HT1080 (cell line): ENCODE measurements around the gene CREB3L4. TPM values are rescaled to one million over a fixed set of nuclear protein-coding genes. Genes with fewer than 3 reads are reported as not detected.

Source experiments
- DNase-seq: peaks from one replicate; pipeline ENCODE4 v3.0.0-alpha.2; 2015; ENCODE audit warnings: low read depth
- polyA plus RNA-seq, 2 experiments: library from polyadenylated mRNA; depleted of rRNA; stranded (reverse); fragments of >200 nt; gene quantifications; 2 replicates each; pipeline ENCODE4 v1.2.3, GENCODE V29; 2015
- total RNA-seq: library from RNA; depleted of rRNA; stranded (reverse); fragments of >200 nt; shearing (Covaris generic); gene quantifications from 2 replicates; pipeline ENCODE4 v1.2.3, GENCODE V29; 2014; rRNA removed

The CREB3L4 gene
- total RNA-seq = 9.0 and 11.2 TPM in 2 replicates
- 15.8 TPM in 2 replicates for polyA plus RNA-seq (2015; cell fraction: cytosol; rRNA removed)
- 34.4 and 35.4 TPM in 2 replicates for polyA plus RNA-seq (2015; cell fraction: nucleus; rRNA removed)

DNA sequence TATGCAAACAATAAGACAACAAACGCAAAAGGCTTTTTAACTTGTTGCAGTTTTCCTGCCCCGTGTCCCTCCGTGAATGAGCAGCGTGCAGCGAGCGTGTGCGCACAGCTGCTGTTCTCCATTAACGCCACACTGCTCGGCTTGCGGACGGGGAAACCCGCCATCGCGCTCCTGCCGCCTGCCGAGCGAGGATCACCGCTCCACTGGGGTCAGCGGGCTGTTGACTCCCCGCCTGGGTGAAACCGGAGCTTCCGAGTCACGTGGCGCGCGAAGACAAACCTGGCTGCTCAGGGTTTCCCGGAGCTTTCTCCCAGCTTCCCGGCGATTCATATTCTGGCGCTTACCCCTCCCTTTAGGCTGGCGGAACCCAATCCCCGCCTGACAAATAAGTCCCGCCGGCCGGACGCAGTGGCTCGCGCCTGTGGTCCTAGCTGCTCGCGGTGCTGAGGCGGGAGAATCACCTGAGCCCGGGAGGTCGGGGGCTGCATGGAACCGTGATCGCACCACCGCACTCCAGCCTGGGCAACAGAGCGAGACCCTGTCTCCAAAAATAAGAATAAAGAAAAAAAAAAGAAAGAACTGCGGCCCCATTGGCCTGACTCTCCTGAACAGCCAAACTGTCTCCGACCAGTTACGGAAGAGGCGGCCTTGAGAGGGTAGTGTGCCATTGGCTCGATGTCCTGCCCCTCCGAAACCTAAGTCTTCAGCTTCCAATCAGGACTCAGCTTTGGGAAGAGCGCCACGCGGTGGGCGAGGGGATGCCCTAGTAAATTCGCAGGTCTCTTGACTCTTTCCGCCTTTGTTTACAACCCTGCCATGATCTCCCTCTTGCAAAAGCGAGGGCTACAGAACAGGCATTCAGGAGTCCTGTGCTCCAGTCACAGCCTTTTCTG lies at the start of gene CREB3L4:
CREB3L4 (plus strand) TSS at position 796 of the 893 bp plus-strand sequence. CDS start 624 bp downstream, outside the sequence.
- peak; percentile 96 for DNase-seq

DNA sequence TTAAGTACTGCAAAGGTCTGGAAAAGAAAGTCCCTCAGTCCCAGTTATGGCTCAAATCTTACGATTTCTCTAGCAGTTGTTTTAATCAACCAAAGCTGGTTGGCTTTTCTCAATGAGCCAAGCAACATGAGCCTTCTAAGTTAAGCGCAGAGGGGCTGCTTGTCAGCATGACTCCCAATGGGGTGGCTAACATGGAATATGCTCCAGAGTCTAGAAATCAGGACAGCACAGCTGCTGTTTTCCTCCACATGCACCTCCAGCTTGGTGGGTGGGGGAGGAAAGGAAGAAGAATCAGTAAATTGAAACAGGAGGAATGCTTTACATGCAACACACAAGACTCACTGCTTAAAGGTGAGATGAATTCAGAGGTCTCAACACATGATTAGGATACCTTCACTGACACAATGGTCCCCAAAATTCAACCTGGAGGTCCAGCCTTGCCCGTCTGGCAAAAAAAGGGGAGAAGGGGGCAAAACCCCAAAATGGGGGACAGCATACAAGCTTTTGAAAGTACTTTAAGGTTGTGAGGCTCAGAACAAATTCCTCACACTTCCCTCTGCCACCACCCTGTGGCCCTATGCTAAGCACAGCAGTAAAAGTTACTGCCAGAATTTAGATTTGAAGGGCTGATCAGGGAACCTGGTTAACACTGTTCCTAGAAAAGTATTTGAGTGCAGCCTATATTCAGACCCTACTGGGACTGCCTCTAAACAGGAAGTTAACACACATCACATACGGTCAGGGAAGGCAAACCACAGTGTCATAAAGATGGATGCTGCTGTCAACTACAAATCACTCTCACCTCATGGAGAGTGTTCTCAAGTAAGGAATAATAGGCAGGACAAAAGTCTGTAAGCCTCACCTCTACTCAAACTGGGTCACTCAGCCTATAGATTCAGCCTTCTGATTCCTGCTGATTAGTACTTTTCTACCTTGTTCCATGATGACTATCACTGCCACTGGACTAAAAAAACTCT lies 47.5 kb upstream of the CREB3L4 start:
- peak; percentile 8 for DNase-seq

DNA sequence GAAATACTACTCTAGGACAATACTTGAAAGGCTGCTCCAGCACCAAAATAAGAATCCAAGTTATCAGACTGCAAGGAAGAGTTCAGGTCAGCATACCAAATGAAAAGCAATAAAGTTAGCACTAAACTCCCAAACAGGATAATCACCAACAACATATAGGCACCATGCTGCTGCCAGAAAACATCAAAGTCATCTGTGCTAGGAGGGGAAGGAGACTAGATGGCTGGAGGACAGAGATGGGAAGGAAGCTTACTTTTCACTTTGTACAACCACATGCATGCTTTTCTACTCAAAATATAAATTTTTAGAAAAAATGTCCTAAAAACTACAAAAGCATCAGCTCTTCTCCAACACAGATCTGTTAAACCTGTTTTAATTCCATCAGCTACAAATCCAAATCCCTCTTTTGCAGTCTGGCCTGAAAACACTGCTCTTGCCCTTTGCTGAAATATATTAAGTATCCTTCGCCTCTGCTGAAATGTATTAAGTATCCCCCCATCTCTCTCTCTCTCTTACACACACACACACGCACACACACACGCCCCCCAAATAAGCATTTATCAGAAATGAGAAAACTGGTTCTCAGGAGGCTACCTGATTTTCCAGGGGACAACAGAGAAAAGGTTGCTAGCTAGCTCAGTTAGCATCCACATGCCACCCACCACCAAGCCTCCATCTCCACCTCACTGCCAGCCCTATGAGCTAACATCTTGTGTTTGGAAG lies 46.5 kb upstream of the CREB3L4 start:
- no peak for DNase-seq

- DNase-seq = no peak
Measured at GRCh38 chr1:153921803-153922075, 46.0 kb upstream of the CREB3L4 start.

GRCh38 chr1:153922076-153922971 lies 45.4 kb upstream of the CREB3L4 start:
- no peak for DNase-seq

- DNase-seq = peak; percentile 100
Measured at GRCh38 chr1:153922972-153923925, 44.5 kb upstream of the CREB3L4 start, which contains the start of gene GATAD2B. GATAD2B (minus strand) TSS chr1:153922972; CDS start chr1:153828347, 94,625 bp downstream.

DNA sequence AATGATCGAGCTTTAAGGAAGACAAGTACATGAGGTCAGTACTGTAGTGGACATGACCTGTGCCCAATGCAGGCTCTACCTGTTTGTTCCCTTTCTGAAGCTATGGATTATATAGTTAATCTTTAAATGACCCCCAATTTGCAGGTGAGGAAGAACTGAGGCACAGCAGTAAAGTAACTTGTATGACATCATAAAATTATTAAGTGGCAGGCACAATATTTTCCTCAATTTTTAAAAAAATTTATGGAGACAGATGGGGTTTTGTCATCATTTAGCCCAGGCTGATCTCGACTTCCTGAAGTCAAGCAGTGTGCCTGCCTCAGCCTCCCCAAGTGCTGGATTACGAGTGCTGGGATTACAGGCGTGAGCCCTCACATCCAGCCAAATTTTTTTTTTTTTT lies 41.3 kb upstream of the CREB3L4 start:
- DNase-seq = no peak

DNA sequence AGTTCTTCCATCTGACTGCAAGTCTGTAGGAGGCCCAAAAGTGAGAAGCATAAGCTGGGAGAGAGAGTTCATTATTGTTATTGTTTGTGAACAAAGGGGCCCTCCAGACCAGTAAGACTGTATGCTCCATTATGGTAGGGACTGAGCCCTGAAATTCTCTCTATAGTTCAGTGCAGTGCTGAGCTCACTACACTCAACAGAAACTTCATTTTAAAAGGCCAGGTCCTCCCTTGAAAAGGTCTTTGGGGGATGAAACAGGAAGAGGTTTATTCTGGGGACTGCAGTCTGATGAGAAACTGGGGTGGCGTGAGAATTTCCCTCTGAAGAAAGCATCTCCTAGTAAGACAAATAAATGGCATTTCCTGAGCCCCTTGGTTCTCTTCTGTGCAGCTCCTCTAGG lies 39.5 kb upstream of the CREB3L4 start:
- no peak for DNase-seq

DNA sequence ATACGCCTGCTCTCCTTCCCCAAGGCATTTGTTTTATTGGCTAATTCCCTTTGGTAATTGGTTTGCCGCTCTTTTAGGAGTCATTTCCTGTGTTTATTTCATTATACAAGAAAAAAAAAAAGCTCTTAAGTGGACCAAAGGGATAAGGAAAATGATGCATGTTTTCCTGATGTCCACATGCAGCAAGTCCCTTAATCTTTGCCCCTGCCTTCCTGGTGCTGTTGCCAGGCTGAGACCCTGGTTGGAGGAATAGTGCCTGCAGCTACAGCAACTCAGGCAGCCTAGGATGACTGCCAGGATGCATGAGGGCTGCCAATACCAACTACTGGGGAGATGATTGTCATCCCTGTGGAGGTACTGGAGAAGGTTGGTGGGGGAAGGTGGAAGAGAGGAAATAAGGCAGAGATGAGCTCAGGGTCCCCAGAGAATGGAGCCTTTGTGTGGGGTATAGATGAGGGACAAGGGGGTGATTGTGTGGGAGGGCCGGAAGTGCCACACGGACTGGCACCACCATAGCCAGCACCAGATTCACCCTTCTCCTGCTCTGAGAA lies 38.8 kb upstream of the CREB3L4 start:
- DNase-seq = peak; percentile 45

- no peak for DNase-seq
Measured at GRCh38 chr1:153929426-153929825, 38.3 kb upstream of the CREB3L4 start.

DNA sequence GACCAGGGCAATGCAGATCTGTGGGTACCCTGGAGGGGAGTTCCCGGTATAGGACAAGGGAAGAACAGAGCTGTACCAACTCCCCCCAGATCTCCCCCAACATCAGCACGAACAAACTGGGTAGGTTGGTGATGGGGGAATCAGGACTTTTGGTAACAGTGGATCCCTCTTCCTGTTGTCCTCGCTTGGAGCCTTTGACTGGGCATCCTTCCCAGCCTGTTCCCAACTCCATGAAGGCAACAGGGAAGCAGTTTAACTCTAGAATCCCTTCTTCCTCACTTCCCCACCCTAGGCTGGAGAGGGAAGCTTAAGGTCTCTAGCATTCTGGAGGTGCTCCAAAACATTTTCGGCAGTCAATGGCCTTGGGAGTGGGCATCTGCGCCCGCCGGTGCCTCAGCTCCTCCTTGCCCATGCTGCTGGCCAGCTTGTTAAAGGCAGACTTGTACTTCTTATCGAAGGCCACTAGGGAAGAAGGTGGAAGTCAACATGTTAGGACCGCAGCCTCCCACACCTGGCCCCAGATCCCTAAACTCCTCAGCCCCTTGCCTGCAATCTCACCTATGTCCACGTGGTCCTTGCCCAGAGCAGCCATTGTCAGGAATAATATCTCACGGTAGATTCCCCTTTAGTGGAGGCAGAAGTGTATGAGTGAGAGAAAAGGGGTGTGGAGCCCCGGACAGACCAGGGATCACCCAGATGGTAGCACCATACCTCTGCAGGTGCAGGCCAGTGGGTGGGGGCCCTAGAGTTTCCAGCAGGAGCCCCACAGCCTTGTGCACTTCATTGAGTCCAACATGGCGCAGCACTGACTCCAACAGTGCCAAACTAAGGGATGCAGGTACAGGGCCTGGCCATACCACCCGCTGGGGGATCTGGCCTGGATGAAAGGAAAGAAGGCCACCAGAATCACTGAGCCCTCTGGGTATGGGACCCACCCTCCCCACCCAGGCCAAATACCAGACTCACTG lies 37.4 kb upstream of the CREB3L4 start:
- DNase-seq = no peak

GRCh38 chr1:153932156-153933131 lies 35.3 kb upstream of the CREB3L4 start:
- DNase-seq = no peak

DNA sequence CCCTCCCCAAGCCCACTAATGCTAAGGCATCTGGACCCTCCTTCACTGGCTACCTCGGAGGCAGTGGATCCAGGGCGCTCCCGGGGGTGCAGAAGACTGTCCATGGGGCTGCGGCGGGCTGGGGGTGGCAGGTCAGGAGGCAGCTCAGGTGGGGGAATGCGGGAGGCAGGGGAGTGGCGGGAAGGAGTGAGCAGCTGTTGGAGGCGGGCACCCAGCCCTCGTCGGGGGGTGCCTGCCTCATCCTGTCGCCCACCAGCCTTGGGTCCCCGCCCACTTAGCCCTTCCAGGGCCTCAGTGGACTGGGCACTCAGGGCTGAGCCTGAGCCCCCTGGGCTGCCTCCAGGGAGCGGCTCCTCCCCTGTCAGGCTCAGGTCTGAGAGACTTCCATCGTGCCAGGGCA lies 34.3 kb upstream of the CREB3L4 start:
- no peak for DNase-seq

- no peak for DNase-seq
Measured at GRCh38 chr1:153933955-153934354, 33.7 kb upstream of the CREB3L4 start.

GRCh38 chr1:153934746-153935145 lies 33.0 kb upstream of the CREB3L4 start:
- DNase-seq = no peak
